ENCODE results near the gene VASH2.
"Not testable (repeated sequence)": the region's sequence is repeated elsewhere in the genome, so short reads cannot be mapped to it uniquely, and the experiment has no call there.

VASH2 gene

DNA sequence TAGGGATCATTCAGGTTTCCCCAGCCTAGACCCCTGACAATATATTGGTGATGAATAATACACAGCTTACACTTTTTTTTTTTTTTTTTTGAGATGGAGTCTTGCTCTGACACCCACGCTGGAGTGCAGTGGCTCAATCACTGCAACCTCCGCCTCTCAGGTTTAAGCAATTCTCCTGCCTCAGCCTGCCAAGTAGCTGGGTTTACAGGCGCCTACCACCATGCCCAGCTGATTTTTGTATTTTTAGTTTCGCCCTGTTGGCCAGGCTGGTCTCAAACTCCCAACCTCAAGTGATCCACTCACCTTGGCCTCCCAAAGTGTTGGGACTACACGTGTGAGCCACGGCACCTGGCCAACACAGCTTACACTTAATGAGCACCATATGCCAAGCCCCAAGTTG, 7.2 kb downstream of the VASH2 start:
- no peak for DNase-seq (ENCODE audit: low read depth)

DNA sequence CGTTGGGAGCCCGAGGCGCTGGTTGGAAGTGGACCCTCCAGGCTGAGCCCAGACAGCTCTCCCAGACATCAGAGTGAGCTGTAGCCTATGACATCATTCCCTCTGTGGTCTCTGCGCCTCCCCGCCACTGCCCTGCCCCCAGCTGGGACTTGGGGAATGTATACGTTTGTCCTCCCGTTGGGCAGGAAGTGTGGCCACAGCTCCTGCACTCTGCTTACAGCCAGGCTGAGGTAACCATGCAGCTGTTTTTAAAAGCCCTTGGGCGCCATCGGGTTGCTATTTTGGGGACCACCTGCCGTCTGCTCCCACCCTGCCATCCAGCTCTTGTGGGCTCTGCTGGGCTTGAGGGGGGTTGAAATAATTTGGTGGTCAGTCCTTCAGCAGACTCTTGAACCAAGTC, 7.8 kb downstream of the VASH2 start:
- no peak for DNase-seq (ENCODE audit: low read depth)

- DNase-seq (ENCODE audit: low read depth), result no peak
Measured at GRCh38 chr1:212959266-212960220, 9.2 kb downstream of the VASH2 start.

DNA sequence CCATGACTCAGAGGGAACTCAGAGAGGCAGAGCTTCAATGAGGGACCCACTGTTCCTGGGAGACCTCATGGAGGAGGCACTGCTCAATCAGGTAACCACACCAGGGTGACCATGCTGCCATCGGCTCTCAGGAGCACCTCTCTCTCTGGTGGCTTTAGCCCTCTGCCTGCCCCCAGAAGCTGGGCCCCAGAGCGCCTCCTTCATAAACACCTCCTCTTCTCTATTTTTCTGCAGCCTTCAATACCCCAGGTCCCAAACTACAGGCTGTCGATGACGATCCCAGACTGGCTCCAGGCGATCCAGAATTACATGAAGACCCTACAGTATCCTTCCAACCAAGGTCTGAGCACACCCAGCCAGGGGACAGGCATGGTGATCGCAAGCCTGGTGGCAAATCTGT, 10.6 kb downstream of the VASH2 start:
- no peak for DNase-seq (ENCODE audit: low read depth)

GRCh38 chr1:212962509-212962908, 12.2 kb downstream of the VASH2 start:
- DNase-seq (ENCODE audit: low read depth), result no peak

DNA sequence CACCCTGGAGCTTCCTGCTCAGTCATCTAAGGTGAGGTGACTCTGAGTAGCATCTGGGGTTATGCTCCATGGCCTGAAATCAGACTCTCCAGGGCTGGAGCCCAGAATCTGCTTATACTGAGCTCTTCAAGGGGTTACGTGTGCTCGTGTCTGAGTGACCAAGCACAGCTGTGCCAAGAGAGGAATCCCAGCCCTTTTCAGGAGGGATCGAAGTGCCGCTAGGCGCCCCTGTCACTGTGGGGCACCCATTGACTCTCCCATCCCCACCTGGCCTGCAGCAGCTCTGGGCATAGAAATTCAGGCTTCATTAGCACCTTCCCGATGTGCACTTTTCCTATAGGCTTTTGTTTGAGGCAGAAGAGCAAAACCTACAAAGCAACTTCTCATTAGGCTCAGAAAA, 13.8 kb downstream of the VASH2 start:
- DNase-seq (ENCODE audit: low read depth), result no peak

- not testable (repeated sequence) for DNase-seq (ENCODE audit: low read depth)
Measured at GRCh38 chr1:212964993-212965392, 14.7 kb downstream of the VASH2 start.

- no peak for DNase-seq (ENCODE audit: low read depth)
Measured at GRCh38 chr1:212966616-212967015, 16.3 kb downstream of the VASH2 start.

DNA sequence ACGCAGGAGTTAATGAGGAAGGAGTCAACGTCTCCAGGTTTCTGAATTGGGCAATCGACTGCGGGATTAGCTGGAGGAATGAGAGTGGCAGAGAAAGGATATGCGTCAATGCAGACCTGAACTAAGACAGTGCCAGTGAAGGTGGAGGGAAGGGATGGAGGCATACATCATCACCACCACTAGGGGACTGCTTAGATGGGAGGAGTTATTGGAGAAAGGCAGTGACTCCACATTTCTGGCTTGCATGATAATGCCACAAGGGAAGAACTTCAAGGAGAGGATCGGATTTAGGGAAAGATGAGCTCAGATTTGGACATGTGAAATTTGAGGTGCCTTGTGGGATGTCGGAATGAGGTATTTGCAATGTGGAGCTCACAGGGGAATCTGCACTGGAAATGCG, 17.5 kb downstream of the VASH2 start:
- no peak for DNase-seq (ENCODE audit: low read depth)

GRCh38 chr1:212968368-212968863, 18.1 kb downstream of the VASH2 start:
- DNase-seq (ENCODE audit: low read depth), result no peak

- no peak for DNase-seq (ENCODE audit: low read depth)
Measured at GRCh38 chr1:212970085-212970484, 19.7 kb downstream of the VASH2 start.

GRCh38 chr1:212971312-212971711, 21.0 kb downstream of the VASH2 start:
- DNase-seq (ENCODE audit: low read depth), result no peak

- DNase-seq (ENCODE audit: low read depth), result no peak
Measured at GRCh38 chr1:212973426-212973825, 23.1 kb downstream of the VASH2 start.

DNA sequence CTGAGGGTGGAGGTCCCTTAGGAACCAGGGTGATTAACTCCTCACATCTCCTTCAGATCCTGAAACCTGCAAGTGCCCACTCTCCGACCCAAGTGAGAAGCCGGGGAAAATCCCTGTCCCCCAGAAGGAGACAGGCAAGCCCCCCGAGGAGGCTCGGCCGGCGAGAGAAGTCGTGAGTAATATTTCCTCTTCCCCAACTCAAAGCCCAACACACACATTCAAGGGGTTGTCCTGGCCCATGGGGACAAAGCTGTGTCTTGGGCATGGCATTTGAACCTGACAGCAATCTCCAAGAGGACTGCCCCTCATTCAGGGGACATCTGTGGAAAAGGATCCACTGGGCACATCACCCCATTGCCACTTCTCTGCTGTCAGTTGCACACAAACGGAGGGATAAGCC, 23.6 kb downstream of the VASH2 start:
- DNase-seq (ENCODE audit: low read depth), result no peak

GRCh38 chr1:212974711-212975110, 24.4 kb downstream of the VASH2 start:
- DNase-seq (ENCODE audit: low read depth), result no peak

- DNase-seq (ENCODE audit: low read depth), result no peak
Measured at GRCh38 chr1:212975111-212975918, 25.0 kb downstream of the VASH2 start.

- DNase-seq (ENCODE audit: low read depth), result no peak
Measured at GRCh38 chr1:212976586-212976985, 26.2 kb downstream of the VASH2 start.

DNA sequence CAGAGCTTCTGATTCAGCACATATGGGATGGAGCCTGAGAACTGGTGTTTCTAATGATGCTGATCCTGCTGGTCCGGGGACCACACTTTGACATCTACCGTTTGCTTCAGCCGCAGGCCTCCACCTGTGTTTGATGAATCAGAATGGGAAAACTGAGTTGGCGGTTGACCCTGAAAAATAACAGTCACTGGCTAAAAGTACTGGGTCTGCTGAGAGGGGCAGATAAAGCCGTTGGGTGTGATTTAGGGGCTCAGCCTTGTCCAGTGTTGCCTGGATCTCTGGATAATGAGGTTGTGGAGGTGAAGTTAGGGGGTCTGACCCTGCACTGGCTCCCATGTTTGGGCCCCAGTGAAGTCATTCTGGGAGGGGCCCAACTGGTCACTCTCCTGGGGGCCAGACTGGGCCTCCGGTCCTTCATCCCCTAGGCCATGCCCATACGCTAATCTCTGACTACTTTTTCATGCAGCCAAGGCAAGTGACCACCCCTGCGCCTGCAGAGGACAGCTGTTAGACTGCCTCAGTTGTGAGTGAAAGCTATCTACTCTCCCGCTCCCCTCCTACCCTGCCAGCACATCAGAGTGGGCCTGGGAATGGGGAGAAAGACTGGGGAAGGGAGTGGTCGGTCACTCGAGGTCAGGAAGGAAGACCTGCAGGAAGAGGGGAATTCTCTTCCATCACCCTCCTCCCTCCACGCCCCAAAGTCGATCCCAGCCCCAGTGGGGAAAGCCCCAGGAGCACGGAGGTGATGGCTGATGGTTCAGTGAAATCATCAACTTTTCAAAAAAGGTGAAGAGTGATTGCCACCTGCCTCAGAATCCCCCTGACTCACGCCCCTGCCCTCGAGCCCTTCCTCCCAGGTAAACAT, 27.7 kb downstream of the VASH2 start:
- DNase-seq (ENCODE audit: low read depth), result no peak

DNA sequence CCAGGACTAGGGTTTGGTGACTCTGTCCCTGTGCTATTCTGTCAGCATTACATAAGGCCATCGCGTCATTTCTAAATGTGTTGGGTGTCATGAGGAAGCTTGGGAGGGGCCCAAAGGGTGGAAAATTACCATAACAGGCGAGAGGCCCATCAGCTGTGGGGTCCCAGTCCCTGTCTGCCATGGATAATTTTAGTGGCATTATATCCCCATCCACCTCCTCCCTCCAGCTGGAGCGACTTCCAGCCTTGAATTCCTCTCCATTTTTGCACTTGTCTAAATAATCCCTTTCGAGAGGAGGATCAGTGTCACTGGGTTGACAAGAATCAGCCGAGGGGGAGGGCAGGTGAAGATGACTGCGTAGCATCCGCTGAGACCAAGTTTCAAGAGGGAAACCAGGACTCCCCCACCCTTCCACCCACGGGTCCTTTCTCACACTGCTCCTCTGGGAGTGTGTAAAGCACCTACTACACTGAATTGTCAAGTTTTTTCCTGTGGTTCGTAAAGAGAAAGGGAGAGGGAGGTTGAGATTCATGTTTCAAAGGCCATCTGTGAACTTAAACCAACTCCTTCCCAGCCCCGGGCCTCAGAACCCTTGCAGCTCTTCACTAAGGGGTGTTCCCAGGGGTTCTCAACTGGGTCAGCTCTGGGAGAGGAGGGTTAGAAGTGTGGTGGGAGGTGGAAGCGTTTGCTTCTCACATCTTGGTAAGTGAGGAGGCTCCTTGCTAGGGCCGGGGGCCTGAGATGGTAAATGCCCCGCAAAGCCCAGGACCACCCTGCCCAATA, 29.2 kb downstream of the VASH2 start:
- no peak for DNase-seq (ENCODE audit: low read depth)

DNA sequence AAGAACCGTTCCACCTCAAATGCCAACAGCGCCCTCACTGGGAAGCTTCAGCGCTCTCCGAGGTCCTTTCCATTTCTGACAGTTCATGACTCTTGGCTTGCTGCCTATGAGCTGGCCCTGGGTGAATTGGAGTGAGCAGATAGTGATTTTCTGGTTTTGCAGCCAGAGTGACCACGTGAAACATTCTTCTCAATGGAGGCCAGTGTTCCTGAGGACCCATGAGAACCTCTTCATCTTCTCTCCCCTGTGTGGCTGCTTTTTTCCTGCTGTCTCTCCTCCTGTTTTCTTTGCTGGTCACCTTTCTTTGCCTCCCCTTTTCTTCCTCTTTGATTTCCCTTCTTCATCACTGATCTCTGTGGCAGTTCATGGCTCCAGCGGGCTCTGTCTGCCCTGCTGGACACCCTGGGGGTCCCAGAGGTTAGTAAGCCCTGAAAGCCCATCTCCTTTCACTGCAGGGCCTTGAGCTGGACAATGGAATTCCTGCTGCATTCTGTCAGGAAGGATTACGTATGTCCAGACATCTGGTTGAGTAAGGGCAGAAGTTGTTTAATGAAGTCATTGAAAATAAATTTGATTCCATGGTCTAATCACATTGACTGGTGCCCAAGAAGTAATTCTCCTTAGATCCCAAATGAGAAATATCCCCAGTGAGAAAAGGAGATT, 29.9 kb downstream of the VASH2 start:
- DNase-seq (ENCODE audit: low read depth), result no peak
